HCT116 (cell line): Measurements from ENCODE around the gene SLC29A1.

Experiments used
- CTCF ChIP-seq, 3 experiments: fragments of 200-600 bp in 1 of 3; sonication (generic) in 1 of 3; IDR thresholded peaks in 2 of 3; conservative IDR thresholded peaks in 1 of 3; 2 replicates each; pipeline ENCODE4 v1.5.1; 2012 to 2017; ENCODE audit warnings: low read depth in 2 of 3, low read length in 2 of 3, antibody characterized with exemption in 1 of 3, borderline replicate concordance in 1 of 3, control low read depth in 1 of 3, mild to moderate bottlenecking in 1 of 3, mixed read lengths in 1 of 3, mixed run types in 1 of 3, moderate library complexity in 1 of 3; ENCODE audit not compliant: insufficient read depth in 1 of 3
- EZH2 ChIP-seq: fragments of 200-600 bp; sonication (generic); IDR thresholded peaks from 2 replicates; pipeline ENCODE4 v1.6.1; 2017; ENCODE audit warnings: antibody characterized with exemption, mixed run types
- SP1 ChIP-seq: IDR thresholded peaks from 2 replicates; pipeline ENCODE4 v1.6.1; 2012; ENCODE audit warnings: low read depth
- YY1 ChIP-seq: IDR thresholded peaks from 2 replicates; pipeline ENCODE4 v1.6.1; 2011; ENCODE audit warnings: low read length, low read depth, moderate library complexity, mild to moderate bottlenecking; ENCODE audit not compliant: insufficient replicate concordance; ENCODE audit errors: extremely low read depth
- ZFX ChIP-seq: fragments of 450-650 bp; IDR thresholded peaks from 2 replicates; pipeline ENCODE4 v1.6.1; 2017
- ZNF274 ChIP-seq: fragments of 200-500 bp; sonication (Bioruptor generic); IDR thresholded peaks from 2 replicates; pipeline ENCODE4 v1.6.1; 2014; ENCODE audit warnings: mild to moderate bottlenecking, low read depth, low read length, inconsistent platforms

DNA sequence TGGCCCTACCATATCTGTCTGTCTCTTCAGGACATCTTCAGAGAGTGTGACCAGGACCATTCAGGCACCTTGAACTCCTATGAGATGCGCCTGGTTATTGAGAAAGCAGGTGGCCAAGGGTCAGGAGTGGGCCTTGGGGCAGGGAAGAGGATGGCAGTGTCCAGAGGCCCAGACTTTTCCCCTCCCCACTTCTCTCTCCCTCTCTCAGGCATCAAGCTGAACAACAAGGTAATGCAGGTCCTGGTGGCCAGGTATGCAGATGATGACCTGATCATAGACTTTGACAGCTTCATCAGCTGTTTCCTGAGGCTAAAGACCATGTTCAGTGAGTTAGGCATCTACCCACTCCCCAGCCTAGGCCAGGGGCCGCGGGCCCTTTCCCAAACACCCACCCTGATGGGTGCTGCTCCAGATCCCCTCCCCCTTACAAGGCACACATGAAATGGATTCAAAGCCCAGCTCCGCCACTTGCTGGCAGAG lies 40.4 kb upstream of the SLC29A1 start:
- TF ChIP-seq ZFX (no peak), SP1 (no peak), CTCF (IDR thresholded peaks at IDR 0.05 in 2 of 3, conservative IDR thresholded peaks at IDR 0.05 in 1 of 3; ENCODE audit: borderline replicate concordance in 1 of 3, insufficient read depth in 1 of 3, low read depth in 2 of 3, low read length in 2 of 3) (no peak), YY1 (no peak), EZH2 (no peak), ZNF274 (no peak)
